Activated naive CD4-positive, alpha-beta T cell treated with anti-CD3 and anti-CD28 coated beads, Interleukin-2, amount 10 ng/mL, durations not matched to agents 5 hours and 36 hours (primary cell): ENCODE data around the gene NSUN2. TPM values are rescaled to one million over a fixed set of nuclear protein-coding genes. Genes with fewer than 3 reads are reported as not detected.

Source experiments
- total RNA-seq, 2 experiments: library from RNA; stranded (reverse); gene quantifications; one replicate each; pipeline ENCODE4 v1.2.3, GENCODE V29; 2021

Gene NSUN2
- 10 to 100 TPM; 66.7 to 69.1 TPM for total RNA-seq

GRCh38 chr5:6632888-6633468 is at the start of gene NSUN2, which contains the start of gene SRD5A1:
TSS of gene NSUN2 (minus strand) at chr5:6633044. CDS start at chr5:6632979, 65 bp downstream.
TSS of gene SRD5A1 (plus strand) at chr5:6633440. CDS start at chr5:6633577, 137 bp downstream.

Other genes starting within 250 kb of the NSUN2 start
- under 1 TPM; 0.13 to 0.24 TPM for gene UBE2QL1, start 184.2 kb downstream of the NSUN2 start, total RNA-seq
- 10 to 100 TPM; 13.6 to 15.2 TPM for gene SRD5A1, start 396 bp upstream of the NSUN2 start, total RNA-seq
- gene TENT4A, start 80.4 kb upstream of the NSUN2 start, total RNA-seq: 10 to 100 TPM; 33.9 to 34.2 TPM